Activated CD8-positive, alpha-beta T cell treated with anti-CD3 and anti-CD28 coated beads, Interleukin-2, amount 10 ng/mL, durations not matched to agents 7 days and 5 days (primary cell): ENCODE data around the gene PITPNM3. TPM values are rescaled to one million over a fixed set of nuclear protein-coding genes. Genes with fewer than 3 reads are reported as not detected.
A peak's percentile ranks its signal among the peaks of the same experiment; 100 is the strongest.
"Not testable (repeated sequence)": the region's sequence is repeated elsewhere in the genome, so short reads cannot be mapped to it uniquely, and the experiment has no call there.

Experiments
- ATAC-seq: fragments of 150-1000 bp; cut with Tn5 transposase; one replicate; pipeline ENCODE4 v1.10.0; 2021; ENCODE audit warnings: moderate library complexity
- CTCF ChIA-PET: fragments of 350-600 bp; sonication (Branson Sonifier 250); formaldehyde crosslinking; loops from one replicate; lab custom pipeline; 2021; ENCODE audit warnings: antibody characterized with exemption; lab: Charles Lee
- POLR2A ChIA-PET: fragments of 350-600 bp; sonication (Branson Sonifier 250); formaldehyde crosslinking; loops from one replicate; lab custom pipeline; 2021; ENCODE audit warnings: antibody characterized with exemption; lab: Charles Lee
- DNase-seq: peaks from one replicate; pipeline ENCODE4 v3.0.0-alpha.2; 2020
- H3K27ac Mint-ChIP-seq: one replicate; pipeline ENCODE4 v1.8.0; 2021; ENCODE audit warnings: mild to moderate bottlenecking, mixed read lengths
- H3K27me3 Mint-ChIP-seq: one replicate; pipeline ENCODE4 v1.8.0; 2021; ENCODE audit warnings: low read depth, mixed read lengths
- H3K36me3 Mint-ChIP-seq: one replicate; pipeline ENCODE4 v1.8.0; 2021; ENCODE audit warnings: low read depth, mixed read lengths
- H3K4me1 Mint-ChIP-seq: one replicate; pipeline ENCODE4 v1.8.0; 2021; ENCODE audit warnings: low read depth, mixed read lengths
- H3K4me3 Mint-ChIP-seq: one replicate; pipeline ENCODE4 v1.8.0; 2021; ENCODE audit warnings: mild to moderate bottlenecking, mixed read lengths
- H3K9me3 Mint-ChIP-seq: one replicate; pipeline ENCODE4 v1.8.0; 2022; ENCODE audit warnings: mixed read lengths; ENCODE audit not compliant: insufficient read depth
- total RNA-seq, 2 experiments: library from RNA; stranded (reverse); gene quantifications; one replicate each; pipeline ENCODE4 v1.2.3, GENCODE V29; 2021

The PITPNM3 gene
- total RNA-seq: under 1 TPM; 0.68 to 0.71 TPM

DNA sequence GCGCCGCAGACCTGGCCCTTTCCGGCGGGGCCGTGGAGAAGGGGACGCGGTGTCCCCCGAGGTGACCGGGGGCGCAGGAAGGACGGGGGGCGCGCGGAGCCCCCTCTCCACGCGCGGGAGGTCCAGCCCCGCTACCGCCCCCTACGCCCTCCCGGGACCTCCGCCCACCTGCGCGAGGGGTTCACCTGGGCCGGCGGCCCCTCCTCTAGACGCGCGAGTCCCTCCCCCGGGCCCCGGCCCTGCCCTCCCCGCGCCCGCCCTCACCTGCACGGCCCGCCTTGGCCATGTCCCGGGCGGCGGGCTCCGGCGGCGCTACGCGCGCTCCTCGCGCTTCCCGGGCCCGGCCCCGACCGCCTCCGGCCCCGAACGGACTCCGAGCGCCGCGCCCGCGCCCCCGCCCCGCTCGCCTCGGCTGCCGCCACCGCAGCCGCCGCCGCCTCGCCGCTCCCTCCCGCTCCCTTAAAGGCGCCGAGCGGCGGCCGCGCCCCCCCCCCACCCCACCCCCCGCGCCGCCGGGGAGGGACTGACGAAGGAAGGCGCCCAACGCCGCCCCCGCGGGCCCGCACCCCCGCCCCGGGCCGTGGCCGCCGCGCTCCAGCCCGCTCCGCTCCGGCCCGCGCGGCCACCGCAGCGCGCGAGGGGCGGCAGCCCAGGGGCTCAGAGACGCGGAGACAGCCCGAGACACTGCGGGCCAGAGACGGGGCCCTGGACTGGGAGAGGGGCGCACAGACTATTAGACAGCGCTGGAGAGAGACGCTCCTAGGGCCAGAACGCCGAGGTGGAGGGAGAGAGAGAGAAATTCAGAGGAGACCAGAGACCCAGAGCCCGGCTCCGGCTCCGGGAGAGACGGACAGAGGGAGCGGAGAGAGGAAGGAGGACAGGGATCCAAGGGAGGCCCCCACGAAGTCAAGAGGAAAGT lies at the start of gene PITPNM3:
PITPNM3 (minus strand) TSS at position 435 of the 919 bp plus-strand sequence; CDS start at position 286, 149 bp downstream.
- DNase-seq: no peak
- POLR2A ChIA-PET: no interaction called here
- H3K27ac Mint-ChIP-seq: no peak within 1 kb of the TSS
- ATAC-seq: peak; percentile 32
- H3K4me3 Mint-ChIP-seq: no peak within 1 kb of the TSS
- H3K9me3 Mint-ChIP-seq: no peaks in the 10 kb centered on the region
- peaks cover 51% of the 10 kb centered on the region for H3K27me3 Mint-ChIP-seq
- H3K4me1 Mint-ChIP-seq: peaks cover 7% of the 10 kb centered on the region
- CTCF ChIA-PET: no interaction called here
- H3K36me3 Mint-ChIP-seq: no peaks in the 10 kb centered on the region

GRCh38 chr17:6605142-6605541 lies 48.8 kb upstream of the PITPNM3 start:
- CTCF ChIA-PET: no interaction called here
- peaks cover 34% of the 10 kb centered on the region for H3K36me3 Mint-ChIP-seq
- no peak for ATAC-seq
- no peaks in the 10 kb centered on the region for H3K4me1 Mint-ChIP-seq
- no peaks in the 10 kb centered on the region for H3K9me3 Mint-ChIP-seq
- no peak overlapping the region for H3K27ac Mint-ChIP-seq
- H3K4me3 Mint-ChIP-seq: no peak overlapping the region
- DNase-seq: no peak
- no peaks in the 10 kb centered on the region for H3K27me3 Mint-ChIP-seq
- POLR2A ChIA-PET: no interaction called here

DNA sequence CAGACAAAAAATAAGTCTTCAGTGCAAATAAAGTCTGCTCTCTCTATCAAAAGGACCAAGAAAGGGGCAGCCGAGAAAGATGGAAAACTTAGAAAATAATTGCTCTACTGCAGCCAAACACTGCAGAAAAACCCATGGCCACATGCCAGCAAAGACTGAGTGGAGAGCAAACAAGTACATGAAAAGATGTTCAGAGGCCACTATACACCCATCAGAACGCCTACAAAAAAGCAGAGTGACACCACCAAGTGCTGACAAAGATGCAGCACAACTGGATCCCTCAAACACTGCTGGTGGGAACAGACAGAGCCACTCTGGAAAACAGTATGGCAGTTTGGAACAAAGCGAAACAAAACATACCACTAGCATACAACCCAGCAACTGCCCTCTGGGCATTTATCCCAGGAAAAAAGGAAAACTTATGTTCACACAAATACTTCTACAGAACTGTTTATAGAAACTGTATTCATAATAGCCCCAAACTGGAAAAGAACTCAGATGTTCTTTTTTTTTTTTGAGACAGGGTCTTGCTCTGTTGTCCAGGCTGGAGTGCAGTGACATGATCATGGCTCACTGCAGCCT lies 47.5 kb upstream of the PITPNM3 start:
- ChIA-PET CTCF (no interaction called here), POLR2A (no interaction called here)
- peaks cover 36% of the 10 kb centered on the region for H3K36me3 Mint-ChIP-seq
- no peak overlapping the region for H3K27ac Mint-ChIP-seq
- DNase-seq (no peak), ATAC-seq (no peak)
- no peaks in the 10 kb centered on the region for H3K9me3 Mint-ChIP-seq
- H3K27me3 Mint-ChIP-seq: no peaks in the 10 kb centered on the region
- no peak overlapping the region for H3K4me3 Mint-ChIP-seq
- H3K4me1 Mint-ChIP-seq: no peaks in the 10 kb centered on the region

DNA sequence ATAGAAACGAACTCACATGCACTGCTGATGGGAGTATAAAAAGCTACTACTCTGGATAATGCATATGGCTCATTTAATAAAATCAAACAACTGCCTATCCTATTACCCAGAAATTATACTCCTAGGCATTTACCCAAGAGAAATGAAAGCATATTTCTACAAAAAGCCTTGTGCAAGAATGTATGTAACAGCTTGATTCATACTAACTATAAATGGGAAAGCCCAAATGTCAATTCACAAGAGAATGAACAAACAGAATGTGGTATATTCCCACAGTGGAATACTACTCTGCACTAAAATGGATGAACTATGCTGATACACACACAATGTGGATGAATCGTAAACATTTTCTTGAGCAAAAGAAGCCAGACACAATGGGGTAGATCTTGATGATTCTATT lies 45.8 kb upstream of the PITPNM3 start:
- no peak for DNase-seq
- ChIA-PET CTCF (no interaction called here), POLR2A (no interaction called here)
- Mint-ChIP-seq H3K27me3 (no peaks in the 10 kb centered on the region), H3K9me3 (no peaks in the 10 kb centered on the region), H3K27ac (no peak overlapping the region), H3K4me1 (no peaks in the 10 kb centered on the region), H3K4me3 (no peak overlapping the region), H3K36me3 (peaks cover 32% of the 10 kb centered on the region)
- ATAC-seq: no peak

DNA sequence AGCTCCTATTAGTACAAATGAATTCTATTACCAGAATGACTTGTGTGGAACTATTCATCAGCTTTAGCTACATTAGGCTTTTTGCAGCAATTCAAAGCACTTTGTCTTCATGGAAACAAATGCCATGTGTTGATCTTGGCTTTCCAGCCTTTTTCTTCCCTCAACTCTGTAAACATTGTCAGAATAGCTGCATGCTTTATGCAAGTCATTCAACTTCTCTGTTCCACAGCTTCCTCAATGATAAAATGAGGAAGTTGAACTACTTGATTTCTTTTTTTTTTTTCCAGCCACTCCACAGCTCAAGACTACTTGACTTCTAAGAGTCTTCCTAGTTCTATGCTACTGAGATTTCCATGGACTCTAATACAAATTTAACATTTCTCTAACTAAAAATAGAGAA lies 43.0 kb upstream of the PITPNM3 start:
- Mint-ChIP-seq H3K27me3 (no peaks in the 10 kb centered on the region), H3K9me3 (no peaks in the 10 kb centered on the region), H3K4me1 (no peaks in the 10 kb centered on the region), H3K27ac (no peak overlapping the region), H3K36me3 (peaks cover 36% of the 10 kb centered on the region), H3K4me3 (no peak overlapping the region)
- CTCF ChIA-PET: interaction anchor here (1.6 kb wide), 1 partner anchor 10 kb away, joined by 5 read pairs; no protein-coding TSS in a partner anchor
- ATAC-seq (no peak), DNase-seq (no peak)
- POLR2A ChIA-PET: no interaction called here

DNA sequence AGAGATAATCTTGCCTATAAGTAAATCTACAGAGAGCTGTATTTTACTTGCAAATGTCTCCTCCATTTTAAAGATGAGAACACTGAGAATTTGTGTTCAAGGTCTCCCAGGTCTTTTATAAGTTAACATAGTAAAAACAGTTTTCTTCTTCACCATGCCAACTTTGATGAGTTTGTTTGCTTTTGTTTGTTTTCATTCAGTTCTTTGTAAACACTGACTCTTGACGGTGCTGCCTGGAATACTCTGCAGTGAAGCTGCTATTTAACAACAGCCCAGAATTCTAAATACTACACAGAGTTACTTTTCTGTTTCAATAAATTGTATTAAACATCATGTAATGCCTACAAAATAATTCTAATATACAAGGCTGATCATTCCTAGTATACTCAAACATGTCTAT lies 41.4 kb upstream of the PITPNM3 start:
- no peak overlapping the region for H3K4me3 Mint-ChIP-seq
- peaks cover 1% of the 10 kb centered on the region for H3K4me1 Mint-ChIP-seq
- no peaks in the 10 kb centered on the region for H3K27me3 Mint-ChIP-seq
- no peak for DNase-seq
- ChIA-PET POLR2A (no interaction called here), CTCF (interaction anchor here (1.5 to 1.6 kb wide), 2 partner anchors 12 to 69 kb away, joined by 4 to 6 read pairs; no protein-coding TSS in a partner anchor)
- H3K27ac Mint-ChIP-seq: no peak overlapping the region
- H3K9me3 Mint-ChIP-seq: no peaks in the 10 kb centered on the region
- peaks cover 40% of the 10 kb centered on the region for H3K36me3 Mint-ChIP-seq
- no peak for ATAC-seq

DNA sequence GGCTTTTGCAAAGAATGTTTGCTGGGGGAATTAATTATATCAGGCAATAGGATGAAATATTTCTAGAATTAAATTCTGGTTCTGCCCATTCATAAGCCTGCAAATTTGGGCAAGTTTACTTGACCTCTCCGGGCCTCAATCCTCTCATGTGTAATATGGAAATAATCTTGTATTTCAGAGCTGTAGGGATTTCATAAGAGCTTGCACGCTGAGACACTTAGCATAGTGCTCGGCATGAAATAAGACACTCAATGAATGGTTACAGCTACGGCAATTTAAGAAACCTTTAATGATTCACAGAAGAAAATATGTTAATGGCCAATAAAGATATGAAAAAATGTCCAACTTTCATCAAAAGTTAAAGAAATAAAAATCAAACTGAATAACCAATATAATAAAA lies 40.6 kb upstream of the PITPNM3 start:
- ChIA-PET POLR2A (no interaction called here), CTCF (interaction anchor here (1.5 to 1.6 kb wide), 2 partner anchors 13 to 70 kb away, joined by 4 to 6 read pairs; no protein-coding TSS in a partner anchor)
- ATAC-seq (no peak), DNase-seq (no peak)
- H3K9me3 Mint-ChIP-seq: no peaks in the 10 kb centered on the region
- no peak overlapping the region for H3K27ac Mint-ChIP-seq
- H3K27me3 Mint-ChIP-seq: no peaks in the 10 kb centered on the region
- peaks cover 9% of the 10 kb centered on the region for H3K4me1 Mint-ChIP-seq
- no peak overlapping the region for H3K4me3 Mint-ChIP-seq
- peaks cover 46% of the 10 kb centered on the region for H3K36me3 Mint-ChIP-seq

GRCh38 chr17:6596511-6596910 lies 40.2 kb upstream of the PITPNM3 start:
- CTCF ChIA-PET: interaction anchor here (1.5 to 1.6 kb wide), 2 partner anchors 13 to 70 kb away, joined by 4 to 6 read pairs; no protein-coding TSS in a partner anchor

GRCh38 chr17:6596081-6596480 lies 39.7 kb upstream of the PITPNM3 start:
- Mint-ChIP-seq H3K4me3 (no peak overlapping the region), H3K27me3 (no peaks in the 10 kb centered on the region), H3K36me3 (peaks cover 48% of the 10 kb centered on the region), H3K9me3 (no peaks in the 10 kb centered on the region), H3K4me1 (peaks cover 13% of the 10 kb centered on the region), H3K27ac (no peak overlapping the region)
- ATAC-seq (no peak), DNase-seq (no peak)
- ChIA-PET POLR2A (no interaction called here), CTCF (no interaction called here)

More at GRCh38 chr17:6596511-6596910, 40.2 kb upstream of the PITPNM3 start:
- Mint-ChIP-seq H3K9me3 (no peaks in the 10 kb centered on the region), H3K27me3 (no peaks in the 10 kb centered on the region), H3K27ac (no peak overlapping the region), H3K4me3 (no peak overlapping the region), H3K4me1 (peaks cover 13% of the 10 kb centered on the region), H3K36me3 (peaks cover 48% of the 10 kb centered on the region)
- POLR2A ChIA-PET: no interaction called here
- DNase-seq (no peak), ATAC-seq (no peak)

DNA sequence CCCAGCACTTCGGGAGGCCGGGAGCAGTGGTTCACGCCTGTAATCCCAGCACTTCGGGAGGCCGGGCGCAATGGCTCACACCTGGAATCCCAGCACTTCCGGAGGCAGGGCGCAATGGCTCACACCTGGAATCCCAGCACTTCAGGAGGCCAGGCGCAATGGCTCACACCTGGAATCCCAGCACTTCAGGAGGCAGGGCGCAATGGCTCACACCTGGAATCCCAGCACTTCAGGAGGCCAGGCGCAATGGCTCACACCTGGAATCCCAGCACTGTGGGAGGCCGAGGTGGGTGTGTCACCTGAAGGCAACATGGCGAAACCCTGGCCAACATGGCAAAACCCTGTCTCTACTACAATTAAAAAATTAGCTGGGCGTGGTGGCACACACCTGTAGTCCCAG lies 37.0 kb upstream of the PITPNM3 start:
- DNase-seq, ATAC-seq, H3K27ac Mint-ChIP-seq, H3K27me3 Mint-ChIP-seq, H3K9me3 Mint-ChIP-seq, H3K4me3 Mint-ChIP-seq, POLR2A ChIA-PET: not testable (repeated sequence)
- CTCF ChIA-PET: interaction anchor here (0.6 kb wide), 1 partner anchor 19 kb away, joined by 3 read pairs; no protein-coding TSS in a partner anchor
- Mint-ChIP-seq H3K4me1 (peaks cover 13% of the 10 kb centered on the region), H3K36me3 (peaks cover 48% of the 10 kb centered on the region)

GRCh38 chr17:6592173-6592572 lies 35.8 kb upstream of the PITPNM3 start:
- peaks cover 13% of the 10 kb centered on the region for H3K4me1 Mint-ChIP-seq
- ChIA-PET CTCF (no interaction called here), POLR2A (no interaction called here)
- H3K36me3 Mint-ChIP-seq: peaks cover 54% of the 10 kb centered on the region
- H3K27me3 Mint-ChIP-seq: no peaks in the 10 kb centered on the region
- no peak overlapping the region for H3K4me3 Mint-ChIP-seq
- DNase-seq (no peak), ATAC-seq (no peak)
- H3K27ac Mint-ChIP-seq: no peak overlapping the region
- no peaks in the 10 kb centered on the region for H3K9me3 Mint-ChIP-seq

GRCh38 chr17:6591599-6592158 lies 35.3 kb upstream of the PITPNM3 start:
- POLR2A ChIA-PET: no interaction called here
- H3K9me3 Mint-ChIP-seq: no peaks in the 10 kb centered on the region
- CTCF ChIA-PET: no interaction called here
- no peak for DNase-seq
- H3K4me1 Mint-ChIP-seq: peaks cover 13% of the 10 kb centered on the region
- H3K27me3 Mint-ChIP-seq: no peaks in the 10 kb centered on the region
- ATAC-seq: no peak
- H3K36me3 Mint-ChIP-seq: peaks cover 55% of the 10 kb centered on the region
- H3K27ac Mint-ChIP-seq: no peak overlapping the region
- H3K4me3 Mint-ChIP-seq: no peak overlapping the region
